IMR-90 (cell line): ENCODE measurements around the gene CYYR1. TPM values are rescaled to one million over a fixed set of nuclear protein-coding genes. Genes with fewer than 3 reads are reported as not detected.

Experiments
- ATAC-seq: fragments of 200-7000 bp; cut with Tn5 transposase; 2 replicates; pipeline ENCODE4 v1.9.1; 2020; ENCODE audit warnings: low read depth, mild to moderate bottlenecking, moderate library complexity
- BruUV-seq: library from RNA; stranded (reverse); fragments of 400-500 nt; replicated peaks from 2 replicates; lab custom pipeline; 2021; lab: Mats Ljungman, UMichigan
- CTCF ChIA-PET: fragments of 300-600 bp; formaldehyde crosslinking; extraction: SDS; loops from one replicate; lab custom pipeline; 2021; ENCODE audit warnings: antibody characterized with exemption; lab: Yijun Ruan, JAX
- POLR2A ChIA-PET: fragments of 300-600 bp; sonication (Branson Sonifier 250); formaldehyde crosslinking; loops from one replicate; lab custom pipeline; 2022; ENCODE audit warnings: antibody characterized with exemption; ENCODE audit not compliant: unreplicated experiment; lab: Charles Lee
- DNase-seq: peaks from one replicate; pipeline ENCODE4 v3.0.0; 2013
- H2AFZ ChIP-seq: replicated peaks from 2 replicates; pipeline ENCODE3; 2013; ENCODE audit warnings: low read length, mild to moderate bottlenecking; ENCODE audit not compliant: poor library complexity
- H2AK5ac ChIP-seq: 2 replicates; pipeline ENCODE4 v1.6.1; 2013; ENCODE audit warnings: low read depth, low read length, inconsistent platforms
- H2AK9ac ChIP-seq: replicated peaks from 2 replicates; pipeline ENCODE3; 2013; ENCODE audit warnings: mild to moderate bottlenecking, low read depth, low read length, moderate library complexity; ENCODE audit not compliant: poor library complexity
- H2BK120ac ChIP-seq: 2 replicates; pipeline ENCODE4 v1.6.1; 2013; ENCODE audit warnings: low read depth, low read length, inconsistent platforms
- H2BK15ac ChIP-seq: 3 replicates; pipeline ENCODE4 v1.6.1; 2013; ENCODE audit warnings: low read depth, low read length, inconsistent platforms
- H2BK20ac ChIP-seq: 2 replicates; pipeline ENCODE4 v1.6.1; 2013; ENCODE audit warnings: low read depth, mild to moderate bottlenecking, inconsistent platforms, low read length, moderate library complexity
- H2BK5ac ChIP-seq: 2 replicates; pipeline ENCODE4 v1.6.1; 2013; ENCODE audit warnings: mild to moderate bottlenecking, low read depth, low read length, inconsistent platforms; ENCODE audit not compliant: poor library complexity, severe bottlenecking
- H3K14ac ChIP-seq: replicated peaks from 2 replicates; pipeline ENCODE4 v1.6.1; 2013; ENCODE audit warnings: low read depth, low read length, inconsistent platforms
- H3K18ac ChIP-seq: 2 replicates; pipeline ENCODE4 v1.6.1; 2013; ENCODE audit warnings: low read depth, low read length, control low read depth
- H3K23ac ChIP-seq: 2 replicates; pipeline ENCODE4 v1.6.1; 2013; ENCODE audit warnings: low read depth, low read length, inconsistent platforms
- H3K27ac ChIP-seq: 2 replicates; pipeline ENCODE4 v1.5.1; 2013; ENCODE audit warnings: mild to moderate bottlenecking, control low read depth, low read length; ENCODE audit not compliant: insufficient read depth
- H3K27me3 ChIP-seq: 2 replicates; pipeline ENCODE4 v1.6.1; 2013; ENCODE audit warnings: low read length; ENCODE audit not compliant: control insufficient read depth, insufficient read depth
- H3K36me3 ChIP-seq: 2 replicates; pipeline ENCODE4 v1.6.1; 2013; ENCODE audit warnings: low read length, mixed read lengths; ENCODE audit not compliant: control insufficient read depth, insufficient read depth
- H3K4ac ChIP-seq: 2 replicates; pipeline ENCODE4 v1.6.1; 2013; ENCODE audit warnings: low read depth, low read length, inconsistent platforms
- H3K4me1 ChIP-seq: 2 replicates; pipeline ENCODE4 v1.6.1; 2013; ENCODE audit warnings: low read length, mixed read lengths; ENCODE audit not compliant: control insufficient read depth, insufficient read depth
- H3K4me2 ChIP-seq: 2 replicates; pipeline ENCODE4 v1.6.1; 2013; ENCODE audit warnings: low read depth, mild to moderate bottlenecking, control low read depth, low read length, moderate library complexity
- H3K4me3 ChIP-seq: 2 replicates; pipeline ENCODE4 v1.5.1; 2013; ENCODE audit warnings: low read depth, mild to moderate bottlenecking, control low read depth, low read length, moderate library complexity; ENCODE audit not compliant: insufficient read depth
- H3K56ac ChIP-seq: 2 replicates; pipeline ENCODE4 v1.6.1; 2013; ENCODE audit warnings: low read length, inconsistent platforms; ENCODE audit not compliant: insufficient read depth; ENCODE audit errors: extremely low read depth
- H3K79me1 ChIP-seq, 2 experiments: 2 replicates each; pipeline ENCODE4 v1.6.1; 2013; ENCODE audit warnings: low read length in 2 of 2, inconsistent platforms in 1 of 2, low read depth in 1 of 2
- H3K9ac ChIP-seq: 2 replicates; pipeline ENCODE4 v1.6.1; 2013; ENCODE audit warnings: low read depth, low read length, control low read depth
- H3K9me1 ChIP-seq: 2 replicates; pipeline ENCODE4 v1.6.1; 2013; ENCODE audit warnings: low read length, inconsistent platforms; ENCODE audit not compliant: insufficient read depth
- H3K9me3 ChIP-seq: 2 replicates; pipeline ENCODE4 v1.6.1; 2013; ENCODE audit warnings: low read length; ENCODE audit not compliant: control insufficient read depth, insufficient read depth
- H4K20me1 ChIP-seq: 2 replicates; pipeline ENCODE4 v1.6.1; 2013; ENCODE audit warnings: low read length, inconsistent platforms; ENCODE audit not compliant: insufficient read depth
- H4K5ac ChIP-seq: 2 replicates; pipeline ENCODE4 v1.6.1; 2013; ENCODE audit warnings: mild to moderate bottlenecking, low read depth, low read length, control low read depth
- H4K8ac ChIP-seq, 2 experiments: 2 replicates each; pipeline ENCODE4 v1.6.1; 2013; ENCODE audit warnings: low read depth in 2 of 2, low read length in 2 of 2, control low read depth in 1 of 2, inconsistent platforms in 1 of 2
- H4K91ac ChIP-seq: 2 replicates; pipeline ENCODE4 v1.6.1; 2013; ENCODE audit warnings: low read depth, low read length, inconsistent platforms; ENCODE audit not compliant: insufficient read depth
- CEBPB ChIP-seq: IDR thresholded peaks from 2 replicates; pipeline ENCODE4 v1.6.1; 2012; ENCODE audit warnings: low read depth, low read length, improper control_type of control experiment
- CHD1 ChIP-seq: IDR thresholded peaks from 2 replicates; pipeline ENCODE4 v1.6.1; 2012; ENCODE audit warnings: low read depth, low read length, improper control_type of control experiment
- ELK1 ChIP-seq: fragments of 150-350 bp; IDR thresholded peaks from 2 replicates; pipeline ENCODE4 v1.6.1; 2016; ENCODE audit warnings: low read depth, mild to moderate bottlenecking, low read length, moderate library complexity, borderline replicate concordance
- FOS ChIP-seq: fragments of 150-350 bp; IDR thresholded peaks from 2 replicates; pipeline ENCODE4 v1.6.1; 2016; ENCODE audit warnings: low read depth, low read length
- MAFK ChIP-seq: IDR thresholded peaks from 2 replicates; pipeline ENCODE4 v1.6.1; 2012; ENCODE audit warnings: low read depth, low read length, improper control_type of control experiment
- MAZ ChIP-seq: IDR thresholded peaks from 2 replicates; pipeline ENCODE4 v1.6.1; 2012; ENCODE audit warnings: low read depth, mild to moderate bottlenecking, low read length, improper control_type of control experiment, moderate library complexity, borderline replicate concordance
- MXI1 ChIP-seq: IDR thresholded peaks from 2 replicates; pipeline ENCODE4 v1.6.1; 2012; ENCODE audit warnings: low read depth, mild to moderate bottlenecking, low read length, moderate library complexity, borderline replicate concordance
- NFE2L2 ChIP-seq: fragments of 150-350 bp; IDR thresholded peaks from 2 replicates; pipeline ENCODE4 v1.6.1; 2016; ENCODE audit warnings: low read depth, mild to moderate bottlenecking, low read length
- POLR2A ChIP-seq: IDR thresholded peaks from 2 replicates; pipeline ENCODE4 v1.6.1; 2012; ENCODE audit warnings: mild to moderate bottlenecking, low read depth, low read length
- RCOR1 ChIP-seq: IDR thresholded peaks from 2 replicates; pipeline ENCODE4 v1.6.1; 2012; ENCODE audit warnings: mild to moderate bottlenecking, low read length, improper control_type of control experiment; ENCODE audit not compliant: insufficient replicate concordance
- RFX5 ChIP-seq: IDR thresholded peaks from 2 replicates; pipeline ENCODE4 v1.8.0; 2012; ENCODE audit warnings: low read depth, mild to moderate bottlenecking, low read length, moderate library complexity
- SMC3 ChIP-seq: fragments of 150-350 bp; IDR thresholded peaks from 2 replicates; pipeline ENCODE4 v1.6.1; 2016; ENCODE audit warnings: low read depth, mild to moderate bottlenecking, antibody characterized with exemption, low read length, moderate library complexity
- WGBS, 2 experiments: methylation state at CpG; one replicate each; pipeline versions ENCODE4 v1.1.5 to v1.1.7; 2013; ENCODE audit warnings: missing lambda C conversion rate in 2 of 2; ENCODE audit not compliant: insufficient read length in 1 of 2; ENCODE audit errors: extremely low coverage in 2 of 2; 5-methylcytosine and 5-hydroxymethylcytosine counted together
- dilution Hi-C: fragments of 300-500 bp; cut with HindIII; formaldehyde crosslinking; loops from one replicate; pipeline ENCODE4 v1.14.3; 2018; ENCODE audit warnings: low sequenced_read_pairs; ENCODE audit not compliant: unreplicated experiment
- in situ Hi-C: fragments of 300-500 bp; cut with MboI; formaldehyde crosslinking; loops from 3 replicates; pipeline ENCODE4 v1.14.3; 2019; ENCODE audit warnings: low sequenced_read_pairs, inconsistent platforms, mixed read lengths
- intact Hi-C: fragments of 100-400 bp; cut with micrococcal nuclease; formaldehyde crosslinking; loops from 2 replicates; pipeline ENCODE4 v1.10.0; 2022
- polyA plus RNA-seq, 3 experiments: library from polyadenylated mRNA; depleted of rRNA; stranded (reverse); fragments of >200 nt; gene quantifications; 2 replicates each; pipeline ENCODE4 v1.2.3, GENCODE V29; 2012; ENCODE audit warnings: low replicate concordance in 1 of 3
- total RNA-seq: library from RNA; depleted of rRNA; stranded (reverse); fragments of >200 nt; gene quantifications from 2 replicates; pipeline ENCODE4 v1.2.3, GENCODE V29; 2012
- TF ChIP-seq, protein P1 (sequence below): conservative IDR thresholded peaks from 2 replicates; pipeline ENCODE4 v1.5.1; 2012; ENCODE audit warnings: mild to moderate bottlenecking, low read depth, low read length, improper control_type of control experiment
- TF ChIP-seq, protein P2 (sequence below): fragments of 150-350 bp; IDR thresholded peaks from 2 replicates; pipeline ENCODE4 v1.6.1; 2017; ENCODE audit warnings: mild to moderate bottlenecking, antibody characterized with exemption, low read length, low read depth

Gene CYYR1
- total and polyA plus RNA-seq, 2 of the 4 experiments (the other 2 are of a cell fraction) = not detected

DNA sequence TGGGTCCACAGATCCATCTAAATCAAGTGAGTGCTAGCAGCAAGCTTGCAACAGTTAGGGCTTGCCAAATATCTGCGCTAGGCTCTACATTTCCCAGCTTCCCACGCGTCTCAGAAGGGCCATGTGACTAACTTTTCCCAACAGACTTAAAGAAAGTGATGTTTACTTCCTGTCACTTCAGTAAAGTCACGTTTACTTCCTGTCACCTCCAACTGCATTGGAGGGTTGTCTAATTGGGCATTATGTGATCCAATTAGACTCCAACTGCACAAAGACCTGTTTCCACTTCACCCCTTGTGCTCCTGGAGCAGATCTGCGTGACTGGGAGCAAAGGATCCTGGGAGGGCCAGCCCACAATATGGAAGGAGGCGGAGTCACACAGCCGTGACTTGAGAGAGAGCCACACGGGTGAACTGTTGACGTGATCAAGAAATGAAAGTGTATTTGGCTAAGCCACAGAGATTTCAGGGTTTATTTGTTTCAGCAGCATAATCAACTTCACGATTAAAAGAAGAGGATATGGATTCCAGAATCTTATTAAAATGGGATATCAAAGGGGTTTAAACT, 77.7 kb downstream of the CYYR1 start:
- Histone ChIP-seq H3K27me3 (no peaks in the 10 kb centered on the region), H3K9me1 (no peaks in the 10 kb centered on the region), H3K9me3 (no peaks in the 10 kb centered on the region), H3K4me1 (no peaks in the 10 kb centered on the region), H4K20me1 (no peaks in the 10 kb centered on the region), H3K56ac (no peak overlapping the region), H3K18ac (no peak overlapping the region), H3K4ac (no peak overlapping the region), H3K14ac (no peak overlapping the region), H3K4me3 (no peak overlapping the region), H3K36me3 (no peaks in the 10 kb centered on the region), H2AK5ac (no peak overlapping the region), H2AFZ (no peak overlapping the region), H4K91ac (no peak overlapping the region), H3K4me2 (no peak overlapping the region), H3K23ac (no peak overlapping the region), H2BK20ac (no peak overlapping the region), H3K9ac (no peak overlapping the region), H3K79me1 (no peaks in the 10 kb centered on the region), H2BK15ac (no peak overlapping the region), H2BK120ac (no peak overlapping the region), H2AK9ac (no peak overlapping the region), H4K5ac (no peak overlapping the region), H2BK5ac (no peak overlapping the region), H4K8ac (no peak overlapping the region), H3K27ac (no peak overlapping the region)
- CTCF ChIA-PET = interaction anchor here (0.5 kb wide), 1 partner anchor 1948 kb away, joined by 3 read pairs; no protein-coding TSS in a partner anchor
- TF ChIP-seq MAFK (no peak), SMC3 (no peak), ELK1 (no peak), MXI1 (no peak), POLR2A (no peak), RFX5 (no peak), NFE2L2 (no peak), MAZ (no peak), CEBPB (no peak), CHD1 (no peak), FOS (no peak), RCOR1 (no peak)
- TF ChIP-seq, protein P1, sequence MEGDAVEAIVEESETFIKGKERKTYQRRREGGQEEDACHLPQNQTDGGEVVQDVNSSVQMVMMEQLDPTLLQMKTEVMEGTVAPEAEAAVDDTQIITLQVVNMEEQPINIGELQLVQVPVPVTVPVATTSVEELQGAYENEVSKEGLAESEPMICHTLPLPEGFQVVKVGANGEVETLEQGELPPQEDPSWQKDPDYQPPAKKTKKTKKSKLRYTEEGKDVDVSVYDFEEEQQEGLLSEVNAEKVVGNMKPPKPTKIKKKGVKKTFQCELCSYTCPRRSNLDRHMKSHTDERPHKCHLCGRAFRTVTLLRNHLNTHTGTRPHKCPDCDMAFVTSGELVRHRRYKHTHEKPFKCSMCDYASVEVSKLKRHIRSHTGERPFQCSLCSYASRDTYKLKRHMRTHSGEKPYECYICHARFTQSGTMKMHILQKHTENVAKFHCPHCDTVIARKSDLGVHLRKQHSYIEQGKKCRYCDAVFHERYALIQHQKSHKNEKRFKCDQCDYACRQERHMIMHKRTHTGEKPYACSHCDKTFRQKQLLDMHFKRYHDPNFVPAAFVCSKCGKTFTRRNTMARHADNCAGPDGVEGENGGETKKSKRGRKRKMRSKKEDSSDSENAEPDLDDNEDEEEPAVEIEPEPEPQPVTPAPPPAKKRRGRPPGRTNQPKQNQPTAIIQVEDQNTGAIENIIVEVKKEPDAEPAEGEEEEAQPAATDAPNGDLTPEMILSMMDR = no peak
- TF ChIP-seq, protein P2, sequence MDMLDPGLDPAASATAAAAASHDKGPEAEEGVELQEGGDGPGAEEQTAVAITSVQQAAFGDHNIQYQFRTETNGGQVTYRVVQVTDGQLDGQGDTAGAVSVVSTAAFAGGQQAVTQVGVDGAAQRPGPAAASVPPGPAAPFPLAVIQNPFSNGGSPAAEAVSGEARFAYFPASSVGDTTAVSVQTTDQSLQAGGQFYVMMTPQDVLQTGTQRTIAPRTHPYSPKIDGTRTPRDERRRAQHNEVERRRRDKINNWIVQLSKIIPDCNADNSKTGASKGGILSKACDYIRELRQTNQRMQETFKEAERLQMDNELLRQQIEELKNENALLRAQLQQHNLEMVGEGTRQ = no peak
- in situ Hi-C loops (no loop called here), intact Hi-C loops (no loop called here), dilution Hi-C loops (no loop called here)
- BruUV-seq = no TSS peak
- WGBS, 2 experiments = 89% methylated on average over 5 of the region's 10 CpGs; no CpG with 5 or more reads in 1 of the 2 experiments
- POLR2A ChIA-PET = no interaction called here
- DNase-seq (no peak), ATAC-seq (no peak)
